Activated naive CD4-positive, alpha-beta T cell treated with Interleukin-2 at 50 U/mL for 16 hours (primary cell): ENCODE measurements around the gene UBL5.

Experiments used
- DNase-seq: peaks from one replicate; pipeline ENCODE4 v3.0.0-alpha.2; 2020

The UBL5 gene

GRCh38 chr19:9857076-9857721 is 29.5 kb downstream of the UBL5 start:
- DNase-seq: no peak

- DNase-seq: peak; percentile 19
These were observed 30.4 kb downstream of the UBL5 start for GRCh38 chr19:9857920-9858746.

- DNase-seq: no peak
These were observed 31.0 kb downstream of the UBL5 start for GRCh38 chr19:9858766-9859165.

GRCh38 chr19:9860407-9860806 is 32.7 kb downstream of the UBL5 start:
- DNase-seq: no peak

GRCh38 chr19:9861503-9861902 is 33.8 kb downstream of the UBL5 start:
- DNase-seq: no peak

GRCh38 chr19:9862938-9863337 is 35.2 kb downstream of the UBL5 start:
- DNase-seq: no peak

- no peak for DNase-seq
These were observed 36.0 kb downstream of the UBL5 start for GRCh38 chr19:9863759-9864158.

GRCh38 chr19:9865732-9866501 is 38.2 kb downstream of the UBL5 start:
- no peak for DNase-seq

- no peak for DNase-seq
These were observed 41.4 kb downstream of the UBL5 start for GRCh38 chr19:9868983-9869617.

GRCh38 chr19:9871626-9872338 is 44.1 kb downstream of the UBL5 start:
- DNase-seq: no peak

GRCh38 chr19:9872618-9873242 is 45.0 kb downstream of the UBL5 start:
- DNase-seq: no peak

GRCh38 chr19:9875031-9875627 is 47.4 kb downstream of the UBL5 start:
- DNase-seq: no peak

- no peak for DNase-seq
These were observed 48.1 kb downstream of the UBL5 start for GRCh38 chr19:9875796-9876195.

- no peak for DNase-seq
These were observed 50.2 kb downstream of the UBL5 start for GRCh38 chr19:9877780-9878510.

- no peak for DNase-seq
These were observed 50.9 kb downstream of the UBL5 start for GRCh38 chr19:9878511-9879196.
